ENCODE measurements around the gene ERF. TPM values are rescaled to one million over a fixed set of nuclear protein-coding genes. Genes with fewer than 3 reads are reported as not detected.
A peak's percentile ranks its signal among the peaks of the same experiment; 100 is the strongest.

ERF gene
- polyA plus RNA-seq, 1 donor from 2014 or later: 3.8 TPM

- no peaks in the 10 kb centered on the region for H3F3A ChIP-seq (ENCODE audit: insufficient read depth, low read length, poor library complexity, severe bottlenecking)
- no peaks in the 10 kb centered on the region for H3K9me2 ChIP-seq (ENCODE audit: insufficient read depth, low read length)
- H3K4me2 ChIP-seq (ENCODE audit: low read length): no peak overlapping the region
- peaks cover 8% of the 10 kb centered on the region for H4K20me1 ChIP-seq (ENCODE audit: insufficient read depth)
- H3K36me3 ChIP-seq (ENCODE audit: insufficient read depth, low read length): no peaks in the 10 kb centered on the region
- no peak overlapping the region for H3K27ac ChIP-seq (ENCODE audit: low read length)
- H2AFZ ChIP-seq (ENCODE audit: low read depth, low read length): no peak overlapping the region
- H3K9ac ChIP-seq (ENCODE audit: low read length): no peak overlapping the region
- H3K79me2 ChIP-seq (replicated peaks; ENCODE audit: insufficient read depth, low read length): peaks cover 42% of the 10 kb centered on the region
- no peaks in the 10 kb centered on the region for H3K27me3 ChIP-seq (ENCODE audit: insufficient read depth, low read depth, low read length)
- no peak for TF ChIP-seq EZH2 (IDR thresholded peaks at IDR 0.05; ENCODE audit: borderline replicate concordance, insufficient read depth, low read length, poor library complexity, severe bottlenecking)
- TF ChIP-seq EP300 (conservative IDR thresholded peaks at IDR 0.05; ENCODE audit: poor library complexity, severe bottlenecking): no peak
- no peak for TF ChIP-seq TAF1 (IDR thresholded peaks at IDR 0.05; ENCODE audit: low read depth)
- TF ChIP-seq CTCF (IDR thresholded peaks at IDR 0.05; ENCODE audit: poor library complexity, severe bottlenecking): no peak
- TF ChIP-seq RAD21 (conservative IDR thresholded peaks at IDR 0.05): no peak
- TF ChIP-seq MXI1 (conservative IDR thresholded peaks at IDR 0.05; ENCODE audit: poor library complexity, severe bottlenecking): no peak
- TF ChIP-seq POLR2AphosphoS5 (IDR thresholded peaks at IDR 0.05): no peak
- TF ChIP-seq REST (IDR thresholded peaks at IDR 0.05; ENCODE audit: borderline replicate concordance): no peak
- no peak for TF ChIP-seq SMC3 (conservative IDR thresholded peaks at IDR 0.05; ENCODE audit: poor library complexity)
- H3K9me3 ChIP-seq (ENCODE audit: low read length): no peaks in the 10 kb centered on the region
- peak overlapping the region; percentile 97 for H3K4me3 ChIP-seq (ENCODE audit: low read length)
Measured at GRCh38 chr19:42214810-42215485, 40.0 kb downstream of the ERF start.

- H3K9me2 ChIP-seq (ENCODE audit: insufficient read depth, low read length): no peaks in the 10 kb centered on the region
- H3F3A ChIP-seq (ENCODE audit: insufficient read depth, low read length, poor library complexity, severe bottlenecking): no peaks in the 10 kb centered on the region
- TF ChIP-seq CTCF (IDR thresholded peaks at IDR 0.05; ENCODE audit: poor library complexity, severe bottlenecking) (no peak), EP300 (conservative IDR thresholded peaks at IDR 0.05; ENCODE audit: poor library complexity, severe bottlenecking) (no peak), SMC3 (conservative IDR thresholded peaks at IDR 0.05; ENCODE audit: poor library complexity) (no peak), RAD21 (conservative IDR thresholded peaks at IDR 0.05) (no peak), POLR2AphosphoS5 (IDR thresholded peaks at IDR 0.05) (no peak), EZH2 (IDR thresholded peaks at IDR 0.05; ENCODE audit: borderline replicate concordance, insufficient read depth, low read length, poor library complexity, severe bottlenecking) (no peak), TAF1 (IDR thresholded peaks at IDR 0.05; ENCODE audit: low read depth) (no peak), MXI1 (conservative IDR thresholded peaks at IDR 0.05; ENCODE audit: poor library complexity, severe bottlenecking) (no peak), REST (IDR thresholded peaks at IDR 0.05; ENCODE audit: borderline replicate concordance) (no peak)
- H3K27me3 ChIP-seq (ENCODE audit: insufficient read depth, low read depth, low read length): no peaks in the 10 kb centered on the region
- no peak overlapping the region for H3K27ac ChIP-seq (ENCODE audit: low read length)
- H4K20me1 ChIP-seq (ENCODE audit: insufficient read depth): peaks cover 8% of the 10 kb centered on the region
- no peak overlapping the region for H3K4me3 ChIP-seq (ENCODE audit: low read length)
- no peaks in the 10 kb centered on the region for H3K9me3 ChIP-seq (ENCODE audit: low read length)
- peaks cover 42% of the 10 kb centered on the region for H3K79me2 ChIP-seq (replicated peaks; ENCODE audit: insufficient read depth, low read length)
- no peak overlapping the region for H3K4me2 ChIP-seq (ENCODE audit: low read length)
- H3K9ac ChIP-seq (ENCODE audit: low read length): no peak overlapping the region
- H2AFZ ChIP-seq (ENCODE audit: low read depth, low read length): no peak overlapping the region
- H3K36me3 ChIP-seq (ENCODE audit: insufficient read depth, low read length): no peaks in the 10 kb centered on the region
Measured at GRCh38 chr19:42212886-42213285, 42.0 kb downstream of the ERF start.
